HUES64 (cell line): ENCODE results near the gene COL4A1.

ENCODE experiments used
- H3K27ac ChIP-seq: 2 replicates; pipeline ENCODE4 v1.7.0; 2013; ENCODE audit warnings: low read depth, low read length, inconsistent platforms
- H3K27me3 ChIP-seq: 2 replicates; pipeline ENCODE4 v1.6.1; 2013; ENCODE audit warnings: mild to moderate bottlenecking, low read length; ENCODE audit not compliant: insufficient read depth
- H3K36me3 ChIP-seq: 2 replicates; pipeline ENCODE4 v1.6.1; 2013; ENCODE audit warnings: mild to moderate bottlenecking, low read length; ENCODE audit not compliant: insufficient read depth
- H3K4me1 ChIP-seq: 2 replicates; pipeline ENCODE4 v1.6.1; 2013; ENCODE audit warnings: mild to moderate bottlenecking, low read length, moderate library complexity; ENCODE audit not compliant: insufficient read depth
- H3K4me3 ChIP-seq: 2 replicates; pipeline ENCODE4 v1.5.1; 2013; ENCODE audit warnings: mild to moderate bottlenecking, low read length, moderate library complexity
- H3K9ac ChIP-seq: 2 replicates; pipeline ENCODE4 v1.6.1; 2013; ENCODE audit warnings: mild to moderate bottlenecking, low read depth, low read length
- H3K9me3 ChIP-seq: 2 replicates; pipeline ENCODE4 v1.6.1; 2013; ENCODE audit warnings: low read depth, low read length; ENCODE audit not compliant: insufficient read depth
- WGBS: fragments of 150-250, 120-280 bp; methylation state at CpG from one replicate; pipeline ENCODE4 v1.1.7; 2013; ENCODE audit warnings: missing lambda C conversion rate; 5-methylcytosine and 5-hydroxymethylcytosine counted together

The COL4A1 gene

GRCh38 chr13:110231348-110232047, 75.5 kb downstream of the COL4A1 start:
- no peaks in the 10 kb centered on the region for H3K27me3 ChIP-seq
- H3K4me3 ChIP-seq: no peak overlapping the region
- no peak overlapping the region for H3K27ac ChIP-seq
- H3K9ac ChIP-seq: no peak overlapping the region
- H3K36me3 ChIP-seq: no peaks in the 10 kb centered on the region
- H3K4me1 ChIP-seq: no peaks in the 10 kb centered on the region
- H3K9me3 ChIP-seq: no peaks in the 10 kb centered on the region
- WGBS: 89% methylated on average over 16 of the region's 16 CpGs

GRCh38 chr13:110230661-110231347, 76.2 kb downstream of the COL4A1 start:
- H3K9ac ChIP-seq: no peak overlapping the region
- no peaks in the 10 kb centered on the region for H3K4me1 ChIP-seq
- H3K27me3 ChIP-seq: no peaks in the 10 kb centered on the region
- H3K27ac ChIP-seq: no peak overlapping the region
- 84% methylated on average over 18 of the region's 18 CpGs for WGBS
- no peaks in the 10 kb centered on the region for H3K36me3 ChIP-seq
- H3K9me3 ChIP-seq: no peaks in the 10 kb centered on the region
- no peak overlapping the region for H3K4me3 ChIP-seq

- Histone ChIP-seq H3K36me3 (no peaks in the 10 kb centered on the region), H3K4me3 (no peak overlapping the region), H3K27ac (no peak overlapping the region), H3K4me1 (no peaks in the 10 kb centered on the region), H3K9ac (no peak overlapping the region), H3K9me3 (no peaks in the 10 kb centered on the region), H3K27me3 (no peaks in the 10 kb centered on the region)
- 83% methylated on average over 16 of the region's 16 CpGs for WGBS
Observed at GRCh38 chr13:110229905-110230563, 76.9 kb downstream of the COL4A1 start.

- H3K27ac ChIP-seq: no peak overlapping the region
- no peak overlapping the region for H3K4me3 ChIP-seq
- no peaks in the 10 kb centered on the region for H3K9me3 ChIP-seq
- 91% methylated on average over 15 of the region's 15 CpGs for WGBS
- no peaks in the 10 kb centered on the region for H3K27me3 ChIP-seq
- H3K9ac ChIP-seq: no peak overlapping the region
- H3K4me1 ChIP-seq: no peaks in the 10 kb centered on the region
- no peaks in the 10 kb centered on the region for H3K36me3 ChIP-seq
Observed at GRCh38 chr13:110228936-110229904, 77.7 kb downstream of the COL4A1 start.

GRCh38 chr13:110227864-110228643, 78.9 kb downstream of the COL4A1 start:
- no peak overlapping the region for H3K27ac ChIP-seq
- H3K27me3 ChIP-seq: no peaks in the 10 kb centered on the region
- WGBS: 94% methylated on average over 28 of the region's 28 CpGs

GRCh38 chr13:110227416-110227815, 79.5 kb downstream of the COL4A1 start:
- no peak overlapping the region for H3K9ac ChIP-seq
- H3K4me1 ChIP-seq: no peaks in the 10 kb centered on the region
- no peaks in the 10 kb centered on the region for H3K27me3 ChIP-seq
- H3K36me3 ChIP-seq: no peaks in the 10 kb centered on the region
- 84% methylated on average over 3 of the region's 3 CpGs for WGBS
- no peak overlapping the region for H3K4me3 ChIP-seq
- H3K9me3 ChIP-seq: no peaks in the 10 kb centered on the region
- H3K27ac ChIP-seq: no peak overlapping the region

More at GRCh38 chr13:110227864-110228643, 78.9 kb downstream of the COL4A1 start:
- Histone ChIP-seq H3K36me3 (no peaks in the 10 kb centered on the region), H3K9me3 (no peaks in the 10 kb centered on the region), H3K4me3 (no peak overlapping the region), H3K4me1 (no peaks in the 10 kb centered on the region), H3K9ac (no peak overlapping the region)

- Histone ChIP-seq H3K27ac (no peak overlapping the region), H3K9ac (no peak overlapping the region), H3K36me3 (no peaks in the 10 kb centered on the region), H3K4me3 (no peak overlapping the region), H3K9me3 (no peaks in the 10 kb centered on the region), H3K4me1 (no peaks in the 10 kb centered on the region), H3K27me3 (no peaks in the 10 kb centered on the region)
- 93% methylated on average over 12 of the region's 12 CpGs for WGBS
Observed at GRCh38 chr13:110225609-110226574, 81.1 kb downstream of the COL4A1 start.

GRCh38 chr13:110225003-110225402, 82.0 kb downstream of the COL4A1 start:
- no peaks in the 10 kb centered on the region for H3K27me3 ChIP-seq

GRCh38 chr13:110224519-110224918, 82.4 kb downstream of the COL4A1 start:
- 93% methylated on average over 8 of the region's 8 CpGs for WGBS
- Histone ChIP-seq H3K36me3 (no peaks in the 10 kb centered on the region), H3K4me3 (no peak overlapping the region), H3K9me3 (no peaks in the 10 kb centered on the region), H3K4me1 (no peaks in the 10 kb centered on the region), H3K9ac (no peak overlapping the region), H3K27me3 (no peaks in the 10 kb centered on the region), H3K27ac (no peak overlapping the region)

More at GRCh38 chr13:110225003-110225402, 82.0 kb downstream of the COL4A1 start:
- no peak overlapping the region for H3K27ac ChIP-seq
- H3K4me3 ChIP-seq: no peak overlapping the region
- H3K36me3 ChIP-seq: no peaks in the 10 kb centered on the region
- H3K9ac ChIP-seq: no peak overlapping the region
- H3K9me3 ChIP-seq: no peaks in the 10 kb centered on the region
- H3K4me1 ChIP-seq: no peaks in the 10 kb centered on the region
- WGBS: 94% methylated on average over 11 of the region's 11 CpGs
